ENCODE data around the gene DDAH1.

DNA sequence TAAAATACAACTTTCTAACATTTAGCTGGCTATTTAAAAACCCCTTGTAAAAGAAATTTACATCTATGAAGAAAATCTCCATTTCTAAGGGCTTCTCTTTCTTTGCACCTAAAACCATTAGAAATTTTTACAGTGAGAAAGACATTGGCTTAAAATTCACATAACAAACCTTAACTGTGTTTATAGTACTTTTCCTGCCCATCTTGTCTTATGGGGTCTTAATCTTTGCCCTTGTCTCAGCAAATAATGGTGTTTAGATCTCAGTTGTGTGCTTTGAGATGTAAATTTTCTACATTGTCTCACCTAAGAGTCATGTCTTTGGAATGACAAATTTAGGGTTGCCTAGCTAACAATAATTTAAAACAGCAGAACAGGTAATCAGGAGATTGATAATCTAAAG lies 71.5 kb downstream of the DDAH1 start:
- TF ChIP-seq POLR2A (IDR thresholded peaks at IDR 0.05; ENCODE audit: low read length) (no peak), GATA1 (IDR thresholded peaks at IDR 0.05; ENCODE audit: low read depth, low read length) (no peak)
